A549 (cell line): Measurements from ENCODE around the gene KIAA0753. TPM values are rescaled to one million over a fixed set of nuclear protein-coding genes. Genes with fewer than 3 reads are reported as not detected.

ENCODE experiments used
- ATAC-seq, 2 experiments: fragments of 200-7000 bp in 1 of 2; fragments of >200 bp in 1 of 2; cut with Nextera tagmentation in 1 of 2; cut with Tn5 transposase in 1 of 2; 3 replicates each; pipeline versions ENCODE4 v1.8.0 to v1.9.1; 2018 to 2020; ENCODE audit warnings: mild to moderate bottlenecking in 1 of 2, moderate library complexity in 1 of 2
- CTCF ChIA-PET: fragments of 300-600 bp; sonication (Branson Sonifier 250); formaldehyde crosslinking; extraction: SDS; loops from one replicate; lab custom pipeline; 2021; ENCODE audit warnings: antibody characterized with exemption, inconsistent platforms; lab: Yijun Ruan, JAX
- POLR2A ChIA-PET: fragments of 350-600 bp; formaldehyde crosslinking; extraction: SDS; loops from one replicate; lab custom pipeline; 2021; ENCODE audit warnings: antibody characterized with exemption, inconsistent platforms; lab: Yijun Ruan, JAX
- DNase-seq, 2 experiments: peaks; one replicate each; pipeline versions ENCODE4 v3.0.0 to v3.0.0-alpha.2; 2011 to 2016; ENCODE audit warnings: low read depth in 1 of 2, low spot score in 1 of 2
- FAIRE-seq: peaks from 2 replicates; lab custom pipeline; 2011; peaks lifted over from hg19 to GRCh38; lab: Jason Lieb, UNC
- H3K27ac ChIP-seq, 2 experiments: fragments of >200 bp; sonication (Bioruptor Twin); formaldehyde crosslinking; 3 replicates each; pipeline ENCODE4 v1.5.1; 2016 to 2017
- H3K4me1 ChIP-seq: fragments of >200 bp; sonication (Bioruptor Twin); formaldehyde crosslinking; 3 replicates; pipeline ENCODE4 v1.6.1; 2016
- H3K4me2 ChIP-seq: fragments of >200 bp; sonication (Bioruptor Twin); formaldehyde crosslinking; 3 replicates; pipeline ENCODE4 v1.6.1; 2016
- H3K4me3 ChIP-seq: fragments of >200 bp; sonication (Bioruptor Twin); formaldehyde crosslinking; 3 replicates; pipeline ENCODE4 v1.5.1; 2016
- H3K9me3 ChIP-seq: fragments of >200 bp; sonication (Bioruptor Twin); formaldehyde crosslinking; 3 replicates; pipeline ENCODE4 v1.6.1; 2016
- BHLHE40 ChIP-seq: IDR thresholded peaks from 2 replicates; pipeline ENCODE4 v1.6.1; 2012; ENCODE audit warnings: low read depth, low read length, inconsistent platforms
- CHD2 ChIP-seq: fragments of 150-350 bp; IDR thresholded peaks from 2 replicates; pipeline ENCODE4 v1.6.1; 2014; ENCODE audit warnings: low read length; ENCODE audit not compliant: partially characterized antibody
- FOSB ChIP-seq: fragments of 250-450 bp; sonication (Bioruptor Pico); IDR thresholded peaks from 2 replicates; pipeline ENCODE4 v1.5.0; 2020; ENCODE audit warnings: mild to moderate bottlenecking, moderate library complexity
- FOSL2 ChIP-seq, 2 experiments: fragments of 450-650 bp in 1 of 2; fragments of >200 bp in 1 of 2; sonication (Bioruptor Twin) in 1 of 2; formaldehyde crosslinking; IDR thresholded peaks; 2 replicates each; pipeline versions ENCODE4 v1.5.0 to v1.6.1; 2016 to 2020; ENCODE audit warnings: mild to moderate bottlenecking in 1 of 2, moderate library complexity in 1 of 2
- GATA3 ChIP-seq: IDR thresholded peaks from 2 replicates; pipeline ENCODE4 v1.6.1; 2012; ENCODE audit warnings: borderline replicate concordance
- HOXB5 ChIP-seq: fragments of 250-450 bp; sonication (Bioruptor Pico); IDR thresholded peaks from 2 replicates; pipeline ENCODE4 v1.5.0; 2020; ENCODE audit warnings: mild to moderate bottlenecking, moderate library complexity
- KDM5A ChIP-seq: fragments of 200-600 bp; sonication (generic); IDR thresholded peaks from 2 replicates; pipeline ENCODE4 v1.6.1; 2016; ENCODE audit warnings: antibody characterized with exemption, mild to moderate bottlenecking
- NR3C1 ChIP-seq: fragments of >200 bp; sonication (Bioruptor Twin); formaldehyde crosslinking; IDR thresholded peaks from 3 replicates; pipeline ENCODE4 v1.6.1; 2017
- PHF8 ChIP-seq: fragments of 200-600 bp; sonication (generic); IDR thresholded peaks from 2 replicates; pipeline ENCODE4 v1.6.1; 2016; ENCODE audit warnings: low read depth, mild to moderate bottlenecking, antibody characterized with exemption, moderate library complexity, borderline replicate concordance
- POLR2A ChIP-seq: IDR thresholded peaks from 2 replicates; pipeline ENCODE4 v1.6.1; 2012; ENCODE audit warnings: mild to moderate bottlenecking, low read length
- RCOR1 ChIP-seq: fragments of 150-350 bp; IDR thresholded peaks from 2 replicates; pipeline ENCODE4 v1.6.1; 2014; ENCODE audit warnings: antibody characterized with exemption, low read length, low read depth
- RNF2 ChIP-seq: fragments of 200-600 bp; sonication (generic); IDR thresholded peaks from 2 replicates; pipeline ENCODE4 v1.6.1; 2016; ENCODE audit warnings: low read depth, mild to moderate bottlenecking, antibody characterized with exemption, moderate library complexity, borderline replicate concordance
- SMC3 ChIP-seq: fragments of >200 bp; sonication (Bioruptor Twin); formaldehyde crosslinking; IDR thresholded peaks from 3 replicates; pipeline ENCODE4 v1.6.1; 2018; ENCODE audit warnings: inconsistent platforms
- ZFP36 ChIP-seq: fragments of 450-650 bp; IDR thresholded peaks from 2 replicates; pipeline ENCODE4 v1.6.1; 2014; ENCODE audit warnings: borderline replicate concordance; ENCODE audit not compliant: partially characterized antibody
- polyA plus RNA-seq, 4 experiments: library from polyadenylated mRNA; depleted of rRNA in 3 of 4; stranded (reverse); fragments of >200 nt; fragmentation: RNase III in 1 of 4; extraction: RNeasy Plus Mini Kit Qiagen cat#74134 plus additional on column Dnase treatment in 1 of 4; gene quantifications; 2 replicates in 3 of 4; 3 replicates in 1 of 4; pipeline ENCODE4 v1.2.3, GENCODE V29; 2011 to 2017
- TF ChIP-seq, protein P1 (sequence below): IDR thresholded peaks from 2 replicates; pipeline ENCODE4 v1.6.1; 2012
- TF ChIP-seq, protein P2 (sequence below): fragments of 200-600 bp; sonication (generic); IDR thresholded peaks from 2 replicates; pipeline ENCODE4 v1.6.1; 2016; ENCODE audit warnings: antibody characterized with exemption, mild to moderate bottlenecking, moderate library complexity
- TF ChIP-seq, protein P3 (sequence below): fragments of 450-650 bp; IDR thresholded peaks from 2 replicates; pipeline ENCODE4 v1.6.1; 2014; ENCODE audit warnings: antibody characterized with exemption
- TF ChIP-seq, protein P4 (sequence below): fragments of 150-350 bp; IDR thresholded peaks from 2 replicates; pipeline ENCODE4 v1.6.1; 2014; ENCODE audit warnings: low read depth, mild to moderate bottlenecking, low read length
- TF ChIP-seq, protein P5 (sequence below): fragments of 250-450 bp; sonication (Bioruptor Pico); IDR thresholded peaks from 2 replicates; pipeline ENCODE4 v1.5.0; 2020; ENCODE audit warnings: low read depth, mild to moderate bottlenecking, moderate library complexity
- TF ChIP-seq, protein P6 (sequence below): IDR thresholded peaks from 2 replicates; pipeline ENCODE4 v1.6.1; 2012; ENCODE audit warnings: low read depth, borderline replicate concordance

KIAA0753 gene
- polyA plus RNA-seq, 2 of the 4 experiments (the other 2 are of a cell fraction) = 13.6 to 15.2 TPM

DNA sequence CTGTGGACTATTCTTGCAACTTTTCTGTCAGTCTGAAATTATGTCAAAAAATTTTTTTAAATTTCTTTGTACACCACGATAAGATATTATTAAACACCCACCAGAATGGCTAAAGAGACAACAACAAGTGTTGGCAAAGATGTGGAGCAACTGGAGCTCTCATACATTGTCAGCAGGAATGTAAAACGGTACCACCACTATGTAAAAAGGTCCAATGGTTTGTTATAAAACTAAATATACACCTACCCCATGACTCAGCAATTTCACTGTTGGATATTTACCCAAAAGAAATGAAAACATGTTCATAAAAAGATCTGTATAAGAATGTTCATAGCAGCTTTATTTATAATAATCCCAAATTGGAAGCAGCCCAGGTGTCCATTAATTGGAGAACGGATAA lies 7.2 kb downstream of the KIAA0753 start (continued):
- TF ChIP-seq PHF8 (no peak), POLR2A (no peak), HOXB5 (no peak), BHLHE40 (no peak), ZFP36 (peak; percentile 88)
- TF ChIP-seq, protein P1, sequence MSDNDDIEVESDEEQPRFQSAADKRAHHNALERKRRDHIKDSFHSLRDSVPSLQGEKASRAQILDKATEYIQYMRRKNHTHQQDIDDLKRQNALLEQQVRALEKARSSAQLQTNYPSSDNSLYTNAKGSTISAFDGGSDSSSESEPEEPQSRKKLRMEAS = no peak
- TF ChIP-seq, protein P2, sequence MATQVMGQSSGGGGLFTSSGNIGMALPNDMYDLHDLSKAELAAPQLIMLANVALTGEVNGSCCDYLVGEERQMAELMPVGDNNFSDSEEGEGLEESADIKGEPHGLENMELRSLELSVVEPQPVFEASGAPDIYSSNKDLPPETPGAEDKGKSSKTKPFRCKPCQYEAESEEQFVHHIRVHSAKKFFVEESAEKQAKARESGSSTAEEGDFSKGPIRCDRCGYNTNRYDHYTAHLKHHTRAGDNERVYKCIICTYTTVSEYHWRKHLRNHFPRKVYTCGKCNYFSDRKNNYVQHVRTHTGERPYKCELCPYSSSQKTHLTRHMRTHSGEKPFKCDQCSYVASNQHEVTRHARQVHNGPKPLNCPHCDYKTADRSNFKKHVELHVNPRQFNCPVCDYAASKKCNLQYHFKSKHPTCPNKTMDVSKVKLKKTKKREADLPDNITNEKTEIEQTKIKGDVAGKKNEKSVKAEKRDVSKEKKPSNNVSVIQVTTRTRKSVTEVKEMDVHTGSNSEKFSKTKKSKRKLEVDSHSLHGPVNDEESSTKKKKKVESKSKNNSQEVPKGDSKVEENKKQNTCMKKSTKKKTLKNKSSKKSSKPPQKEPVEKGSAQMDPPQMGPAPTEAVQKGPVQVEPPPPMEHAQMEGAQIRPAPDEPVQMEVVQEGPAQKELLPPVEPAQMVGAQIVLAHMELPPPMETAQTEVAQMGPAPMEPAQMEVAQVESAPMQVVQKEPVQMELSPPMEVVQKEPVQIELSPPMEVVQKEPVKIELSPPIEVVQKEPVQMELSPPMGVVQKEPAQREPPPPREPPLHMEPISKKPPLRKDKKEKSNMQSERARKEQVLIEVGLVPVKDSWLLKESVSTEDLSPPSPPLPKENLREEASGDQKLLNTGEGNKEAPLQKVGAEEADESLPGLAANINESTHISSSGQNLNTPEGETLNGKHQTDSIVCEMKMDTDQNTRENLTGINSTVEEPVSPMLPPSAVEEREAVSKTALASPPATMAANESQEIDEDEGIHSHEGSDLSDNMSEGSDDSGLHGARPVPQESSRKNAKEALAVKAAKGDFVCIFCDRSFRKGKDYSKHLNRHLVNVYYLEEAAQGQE = no peak

DNA sequence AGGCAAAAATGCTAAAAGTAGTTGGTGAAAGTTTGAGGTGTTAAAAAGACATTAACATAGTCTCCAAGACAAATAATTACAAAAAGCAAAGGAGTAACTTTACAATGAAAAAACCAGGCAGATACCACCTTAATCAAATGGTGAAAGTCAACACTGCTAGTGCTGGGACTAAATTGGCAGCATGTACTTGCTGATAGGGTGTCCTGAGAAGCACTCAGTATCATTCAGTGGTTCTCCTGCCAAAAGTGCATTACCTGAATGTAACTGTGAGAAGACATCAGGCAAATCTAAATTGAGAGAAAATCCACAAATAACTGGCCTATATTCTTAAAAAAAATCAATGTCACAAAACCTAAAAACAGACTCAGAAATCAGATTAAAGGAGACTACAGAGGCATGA lies 8.0 kb downstream of the KIAA0753 start:
- Histone ChIP-seq H3K27ac (no peak overlapping the region), H3K4me3 (no peak overlapping the region), H3K4me1 (peaks cover 3% of the 10 kb centered on the region; the same call in 2 of the 3 replicates), H3K9me3 (no peaks in the 10 kb centered on the region), H3K4me2 (no peak overlapping the region)
- TF ChIP-seq RCOR1 (no peak), CHD2 (no peak), GATA3 (no peak), KDM5A (no peak), FOSB (CRISPR knock-in tag) (no peak), NR3C1 (no peak), RNF2 (no peak), FOSL2 (IDR thresholded peaks at IDR 0.05) (no peak), FOSL2 (CRISPR knock-in tag; IDR thresholded peaks at IDR 0.05) (no peak), SMC3 (no peak), BHLHE40 (no peak)
- TF ChIP-seq, protein P3, sequence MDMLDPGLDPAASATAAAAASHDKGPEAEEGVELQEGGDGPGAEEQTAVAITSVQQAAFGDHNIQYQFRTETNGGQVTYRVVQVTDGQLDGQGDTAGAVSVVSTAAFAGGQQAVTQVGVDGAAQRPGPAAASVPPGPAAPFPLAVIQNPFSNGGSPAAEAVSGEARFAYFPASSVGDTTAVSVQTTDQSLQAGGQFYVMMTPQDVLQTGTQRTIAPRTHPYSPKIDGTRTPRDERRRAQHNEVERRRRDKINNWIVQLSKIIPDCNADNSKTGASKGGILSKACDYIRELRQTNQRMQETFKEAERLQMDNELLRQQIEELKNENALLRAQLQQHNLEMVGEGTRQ = no peak
- TF ChIP-seq, protein P4, sequence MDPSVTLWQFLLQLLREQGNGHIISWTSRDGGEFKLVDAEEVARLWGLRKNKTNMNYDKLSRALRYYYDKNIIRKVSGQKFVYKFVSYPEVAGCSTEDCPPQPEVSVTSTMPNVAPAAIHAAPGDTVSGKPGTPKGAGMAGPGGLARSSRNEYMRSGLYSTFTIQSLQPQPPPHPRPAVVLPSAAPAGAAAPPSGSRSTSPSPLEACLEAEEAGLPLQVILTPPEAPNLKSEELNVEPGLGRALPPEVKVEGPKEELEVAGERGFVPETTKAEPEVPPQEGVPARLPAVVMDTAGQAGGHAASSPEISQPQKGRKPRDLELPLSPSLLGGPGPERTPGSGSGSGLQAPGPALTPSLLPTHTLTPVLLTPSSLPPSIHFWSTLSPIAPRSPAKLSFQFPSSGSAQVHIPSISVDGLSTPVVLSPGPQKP = no peak
- TF ChIP-seq, protein P5, sequence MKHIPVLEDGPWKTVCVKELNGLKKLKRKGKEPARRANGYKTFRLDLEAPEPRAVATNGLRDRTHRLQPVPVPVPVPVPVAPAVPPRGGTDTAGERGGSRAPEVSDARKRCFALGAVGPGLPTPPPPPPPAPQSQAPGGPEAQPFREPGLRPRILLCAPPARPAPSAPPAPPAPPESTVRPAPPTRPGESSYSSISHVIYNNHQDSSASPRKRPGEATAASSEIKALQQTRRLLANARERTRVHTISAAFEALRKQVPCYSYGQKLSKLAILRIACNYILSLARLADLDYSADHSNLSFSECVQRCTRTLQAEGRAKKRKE (CRISPR knock-in tag) = no peak
- TF ChIP-seq, protein P6, sequence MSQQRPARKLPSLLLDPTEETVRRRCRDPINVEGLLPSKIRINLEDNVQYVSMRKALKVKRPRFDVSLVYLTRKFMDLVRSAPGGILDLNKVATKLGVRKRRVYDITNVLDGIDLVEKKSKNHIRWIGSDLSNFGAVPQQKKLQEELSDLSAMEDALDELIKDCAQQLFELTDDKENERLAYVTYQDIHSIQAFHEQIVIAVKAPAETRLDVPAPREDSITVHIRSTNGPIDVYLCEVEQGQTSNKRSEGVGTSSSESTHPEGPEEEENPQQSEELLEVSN = no peak
- ATAC-seq (no peak), DNase-seq (no peak), FAIRE-seq (no peak)
- ChIA-PET CTCF (no interaction called here), POLR2A (no interaction called here)
